ENCODE results near the gene ZNF845. TPM values are rescaled to one million over a fixed set of nuclear protein-coding genes. Genes with fewer than 3 reads are reported as not detected.
"Not testable (repeated sequence)": the region's sequence is repeated elsewhere in the genome, so short reads cannot be mapped to it uniquely, and the experiment has no call there.

ZNF845 gene
- total RNA-seq, 4 donors from 2014 or later = 4.2 to 7.1 (median 5.2) TPM

- peaks cover 8% of the 10 kb centered on the region for H3K27me3 ChIP-seq
- DNase-seq (ENCODE audit: low spot score in 2 of 2) = peak; percentile 76 to 81
- WGBS = under 1% methylated on average over 14 of the region's 14 CpGs
- peaks cover 7% of the 10 kb centered on the region for H3K9me3 ChIP-seq
- TF ChIP-seq POLR2AphosphoS5 (IDR thresholded peaks at IDR 0.05) (no peak), CTCF (IDR thresholded peaks at IDR 0.05) (no peak), EP300 (IDR thresholded peaks at IDR 0.05) (no peak), POLR2A (IDR thresholded peaks at IDR 0.05) (no peak)
- H3K27ac ChIP-seq = peak overlapping the region; percentile 68
- peaks cover 10% of the 10 kb centered on the region for H3K4me1 ChIP-seq
- H3K4me3 ChIP-seq = peak overlapping the region; percentile 77
- peaks cover 4% of the 10 kb centered on the region for H3K36me3 ChIP-seq
Measured at GRCh38 chr19:53333066-53333462, 485 bp upstream of the ZNF845 start.

DNA sequence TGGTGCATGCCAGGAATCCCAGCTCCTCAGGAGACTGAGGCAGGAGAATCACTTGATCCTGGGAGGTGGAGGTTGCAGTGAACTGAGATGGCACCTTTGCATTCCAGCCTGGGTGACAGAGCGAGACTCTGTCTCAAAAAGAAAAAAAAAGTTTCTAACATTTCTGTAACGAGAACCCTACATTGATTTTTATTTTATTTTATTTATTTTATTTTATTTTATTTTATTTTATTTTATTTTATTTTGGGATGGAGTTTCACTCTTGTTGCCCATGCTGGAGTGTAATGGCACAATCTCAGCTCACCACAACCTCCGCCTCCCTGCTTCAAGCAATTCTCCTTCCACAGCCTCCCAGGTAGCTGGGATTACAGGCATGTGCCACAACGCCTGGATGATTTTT is 10.9 kb downstream of the ZNF845 start:
- peaks cover 98% of the 10 kb centered on the region for H3K36me3 ChIP-seq

DNA sequence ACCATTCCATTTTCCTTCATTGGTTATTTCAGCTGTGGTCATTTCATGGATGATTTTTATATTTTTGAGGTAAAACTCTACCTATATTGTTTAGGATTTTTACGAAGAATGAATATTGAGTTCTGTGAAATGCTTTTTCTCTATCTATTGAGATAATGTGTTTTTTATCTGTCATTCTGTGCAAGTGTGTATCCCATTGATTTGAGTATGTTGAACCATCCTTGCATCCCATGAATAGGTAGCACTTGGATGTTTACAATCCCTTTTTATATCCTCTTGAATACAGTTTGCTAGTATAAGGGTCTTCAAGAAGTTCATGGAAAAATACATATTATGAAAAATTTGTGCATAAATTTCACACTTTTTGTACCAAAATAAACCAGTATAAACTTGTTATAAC is 22.2 kb downstream of the ZNF845 start:
- Histone ChIP-seq H3K4me3 (no peak overlapping the region), H3K4me1 (no peaks in the 10 kb centered on the region), H3K27ac (no peak overlapping the region), H3K36me3 (peaks cover 19% of the 10 kb centered on the region), H3K9me3 (peaks cover 62% of the 10 kb centered on the region), H3K27me3 (no peaks in the 10 kb centered on the region)
- no peak for DNase-seq (ENCODE audit: low spot score in 2 of 2)
- no peak for TF ChIP-seq CTCF (IDR thresholded peaks at IDR 0.05)
- no peak for TF ChIP-seq EP300 (IDR thresholded peaks at IDR 0.05)
- TF ChIP-seq POLR2A (IDR thresholded peaks at IDR 0.05) = no peak
- 97% methylated on average over 1 of the region's 1 CpG for WGBS

More for the DNA sequence above, 10.9 kb downstream of the ZNF845 start:
- WGBS = over 99% methylated on average over 4 of the region's 4 CpGs
- H3K4me3 ChIP-seq; H3K4me1 ChIP-seq; DNase-seq (ENCODE audit: low spot score in 2 of 2); H3K27ac ChIP-seq; H3K27me3 ChIP-seq: not testable (repeated sequence)
- peaks cover 39% of the 10 kb centered on the region for H3K9me3 ChIP-seq

DNA sequence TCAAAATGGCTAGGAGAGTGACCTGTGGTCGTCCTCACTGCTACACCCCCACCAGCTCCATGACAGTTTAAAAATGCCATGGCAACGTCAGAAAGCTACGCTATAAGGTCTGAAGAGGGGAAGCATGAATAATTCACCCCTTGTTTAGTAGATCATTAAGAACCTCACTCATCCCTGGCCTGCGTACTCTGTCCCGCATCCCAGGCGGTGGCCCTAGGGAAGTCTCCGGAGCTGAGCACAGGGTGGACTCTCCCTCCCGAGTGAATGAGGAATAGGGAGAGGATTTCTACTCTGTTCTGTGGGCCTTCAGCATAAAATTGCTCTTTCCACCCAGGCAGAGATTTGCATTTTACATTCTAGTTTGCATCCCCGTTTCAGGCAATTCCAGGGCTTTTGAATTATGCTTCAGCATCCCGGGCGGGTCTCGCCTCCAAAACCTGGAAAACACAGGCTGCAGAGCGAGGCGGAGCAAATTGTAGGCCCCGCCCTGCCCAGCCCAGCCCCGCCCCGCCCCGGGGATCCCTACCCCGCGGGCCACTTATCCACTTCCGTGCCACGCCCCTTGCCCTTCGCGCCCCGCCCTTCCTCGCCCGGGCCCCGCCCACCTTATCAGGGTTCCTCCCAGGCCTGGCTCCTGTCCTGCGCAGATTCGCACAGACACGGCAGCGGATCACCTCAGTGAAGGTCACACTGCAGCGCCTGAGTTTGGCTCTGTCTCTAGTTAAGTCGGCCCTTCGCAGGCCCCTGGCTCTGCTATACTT is 24.5 kb downstream of the ZNF845 start:
- 70% methylated on average over 34 of the region's 35 CpGs for WGBS
- H3K27me3 ChIP-seq = no peaks in the 10 kb centered on the region
- no peak for DNase-seq (ENCODE audit: low spot score in 2 of 2)
- H3K4me1 ChIP-seq = no peaks in the 10 kb centered on the region
- no peak overlapping the region for H3K4me3 ChIP-seq
- no peak overlapping the region for H3K27ac ChIP-seq
- peaks cover 41% of the 10 kb centered on the region for H3K9me3 ChIP-seq
- H3K36me3 ChIP-seq = no peaks in the 10 kb centered on the region
- TF ChIP-seq CTCF (IDR thresholded peaks at IDR 0.05) = no peak
- TF ChIP-seq POLR2AphosphoS5 (IDR thresholded peaks at IDR 0.05) = no peak
- no peak for TF ChIP-seq POLR2A (IDR thresholded peaks at IDR 0.05)
- no peak for TF ChIP-seq EP300 (IDR thresholded peaks at IDR 0.05)

GRCh38 chr19:53360056-53360455 is 26.5 kb downstream of the ZNF845 start:
- not testable (repeated sequence) for H3K27me3 ChIP-seq; H3K27ac ChIP-seq; H3K4me3 ChIP-seq; DNase-seq (ENCODE audit: low spot score in 2 of 2); H3K36me3 ChIP-seq; H3K4me1 ChIP-seq
- H3K9me3 ChIP-seq = peaks cover 21% of the 10 kb centered on the region
- 90% methylated on average over 10 of the region's 10 CpGs for WGBS

DNA sequence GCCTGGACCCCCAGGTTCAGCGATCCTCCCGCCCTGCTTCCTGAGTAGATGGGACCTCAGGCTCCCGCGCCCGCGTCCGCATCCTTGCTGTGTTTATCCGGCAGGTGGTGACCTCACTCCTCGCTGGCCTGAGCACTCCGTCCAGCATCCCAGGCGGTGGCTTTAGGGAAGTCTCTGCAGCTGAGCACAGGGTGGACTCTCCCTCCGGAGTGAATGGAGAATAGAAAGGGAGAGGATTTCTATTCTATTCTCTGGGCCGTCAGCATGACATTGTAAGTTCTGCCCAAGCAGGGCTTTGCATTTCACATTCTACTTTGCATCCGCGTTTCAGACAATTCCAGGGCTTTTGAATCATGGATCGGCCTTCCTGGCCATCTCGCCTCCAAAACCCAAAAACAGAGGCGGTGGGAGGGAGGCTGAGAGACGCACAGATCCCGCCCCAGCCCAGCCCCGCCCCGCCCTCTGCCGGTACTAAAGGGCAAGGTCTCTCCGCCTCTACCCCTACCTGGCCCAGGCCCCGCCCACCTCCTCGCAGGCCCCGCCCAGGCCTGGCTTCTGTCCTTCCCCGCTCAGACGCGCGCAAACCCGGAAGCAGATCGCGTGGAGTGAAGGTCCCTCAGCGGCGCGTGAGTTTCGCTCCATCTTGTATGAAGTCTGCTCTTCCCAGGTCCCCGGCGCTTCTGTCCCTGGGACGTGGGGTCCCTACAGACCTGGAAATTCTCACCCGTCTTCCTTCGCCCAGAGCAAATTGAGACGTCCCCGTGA is 31.8 kb downstream of the ZNF845 start, which contains the start of gene ZNF525:
TSS of gene ZNF525 (plus strand) at position 572 of the 765 bp plus-strand sequence. CDS start 6,577 bp downstream, outside the sequence.
- WGBS = 7% methylated on average over 19 of the region's 45 CpGs
- TF ChIP-seq POLR2AphosphoS5 (IDR thresholded peaks at IDR 0.05) (no peak), EP300 (IDR thresholded peaks at IDR 0.05) (no peak), CTCF (IDR thresholded peaks at IDR 0.05) (peak in 1 of 2 donors; percentile 26), POLR2A (IDR thresholded peaks at IDR 0.05) (peak in 1 of 2 donors; percentile 38)

More for the DNA sequence above, 31.8 kb downstream of the ZNF845 start, which contains the start of gene ZNF525:
- H3K4me1 ChIP-seq = peaks cover 10% of the 10 kb centered on the region
- no peaks in the 10 kb centered on the region for H3K27me3 ChIP-seq
- DNase-seq (ENCODE audit: low spot score in 2 of 2) = peak; percentile 93 to 94
- H3K36me3 ChIP-seq = no peaks in the 10 kb centered on the region
- H3K9me3 ChIP-seq = no peaks in the 10 kb centered on the region
- peak within 1 kb of the TSS; percentile 76 for H3K27ac ChIP-seq
- H3K4me3 ChIP-seq = peak within 1 kb of the TSS; percentile 66

All from suprapubic skin (tissue), 4 donors.